Gastroesophageal sphincter (tissue), 3 donors: ENCODE results near the gene GRAMD2B.

ENCODE experiments used
- CTCF ChIP-seq, 4 experiments: fragments of 200-600 bp in 2 of 4; fragments of 450-650 bp in 2 of 4; sonication (generic) in 1 of 4; IDR thresholded peaks; one replicate each; pipeline ENCODE4 v1.5.1; 2017 to 2019; ENCODE audit warnings: antibody characterized with exemption in 4 of 4, mild to moderate bottlenecking in 2 of 4, moderate library complexity in 2 of 4
- POLR2AphosphoS5 ChIP-seq: sonication (generic); formaldehyde crosslinking; IDR thresholded peaks from one replicate; pipeline ENCODE4 v1.6.1; 2017; ENCODE audit warnings: antibody characterized with exemption

GRCh38 chr5:126455728-126456127, 32.5 kb downstream of the GRAMD2B start:
- TF ChIP-seq CTCF (IDR thresholded peaks at IDR 0.05) (no peak), POLR2AphosphoS5 (no peak)
